Stimulated activated naive CD8-positive, alpha-beta T cell treated with anti-CD3 and anti-CD28 coated beads, Interleukin-15, Interleukin-2, amounts not matched to agents 100 U/mL and 50 U/mL, for 24 hours (primary cell): ENCODE data around the gene CCDC18.
A peak's percentile ranks its signal among the peaks of the same experiment; 100 is the strongest.
"Not testable (repeated sequence)": the region's sequence is repeated elsewhere in the genome, so short reads cannot be mapped to it uniquely, and the experiment has no call there.

Experiments
- ATAC-seq: fragments of 150-1000 bp; cut with Tn5 transposase; one replicate; pipeline ENCODE4 v1.10.0; 2021
- DNase-seq: peaks from one replicate; pipeline ENCODE4 v3.0.0; 2021

Gene CCDC18

GRCh38 chr1:93177991-93178390, 2.5 kb upstream of the CCDC18 start:
- ATAC-seq: no peak
- no peak for DNase-seq

- ATAC-seq (no peak), DNase-seq (no peak)
Observed at GRCh38 chr1:93178418-93178817, 2.1 kb upstream of the CCDC18 start.

DNA sequence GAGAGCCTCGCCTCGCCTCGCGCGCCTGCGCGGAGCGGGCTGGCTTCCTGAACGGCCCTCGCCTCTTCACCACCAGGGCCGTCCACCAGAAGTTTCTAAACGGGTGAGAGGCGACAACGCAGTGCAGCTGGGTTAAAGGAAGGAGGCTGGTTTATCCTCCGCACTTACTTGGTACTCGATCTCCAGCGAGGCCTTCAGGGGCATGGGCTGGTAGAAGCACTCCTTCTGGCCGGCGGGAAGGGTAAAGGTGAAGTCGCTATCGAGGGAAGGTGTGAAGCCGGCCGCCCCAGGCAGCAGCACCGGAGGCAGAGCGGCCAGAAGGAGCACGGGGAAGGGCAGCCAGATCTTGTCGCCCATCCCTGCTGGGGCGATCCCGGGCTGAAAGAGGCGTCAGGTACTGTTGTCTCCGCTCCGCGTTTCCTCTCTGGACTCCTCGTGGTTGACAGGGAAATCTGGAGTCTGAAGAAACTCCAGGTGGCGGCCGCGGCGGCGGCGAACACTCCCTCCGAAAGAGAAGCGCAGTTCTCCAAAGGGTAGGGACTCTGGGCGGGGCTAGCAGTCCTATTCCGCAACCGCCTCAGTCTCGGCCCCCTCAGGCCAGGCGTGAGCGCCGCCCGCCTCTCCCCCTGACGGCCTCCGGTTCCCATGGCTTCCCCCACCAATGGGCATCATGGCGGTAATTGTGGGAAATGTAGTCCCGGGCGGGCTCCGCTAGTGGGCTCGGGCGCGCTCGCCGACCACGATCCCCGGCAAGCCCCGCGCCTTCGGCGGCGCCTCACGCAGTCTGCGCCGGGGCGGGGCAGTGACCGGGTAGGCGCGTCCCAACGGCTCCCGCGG, 420 bp upstream of the CCDC18 start, which contains the start of gene TMED5:
Gene TMED5, minus strand, starts transcription at position 528 of the 837 bp plus-strand sequence. Its CDS starts 171 bp downstream, at position 357.
- DNase-seq (peak; percentile 95), ATAC-seq (peak; percentile 89)

GRCh38 chr1:93186667-93187066, 6.1 kb downstream of the CCDC18 start:
- DNase-seq (no peak), ATAC-seq (no peak)

GRCh38 chr1:93190432-93190831, 9.9 kb downstream of the CCDC18 start:
- no peak for DNase-seq
- no peak for ATAC-seq

DNA sequence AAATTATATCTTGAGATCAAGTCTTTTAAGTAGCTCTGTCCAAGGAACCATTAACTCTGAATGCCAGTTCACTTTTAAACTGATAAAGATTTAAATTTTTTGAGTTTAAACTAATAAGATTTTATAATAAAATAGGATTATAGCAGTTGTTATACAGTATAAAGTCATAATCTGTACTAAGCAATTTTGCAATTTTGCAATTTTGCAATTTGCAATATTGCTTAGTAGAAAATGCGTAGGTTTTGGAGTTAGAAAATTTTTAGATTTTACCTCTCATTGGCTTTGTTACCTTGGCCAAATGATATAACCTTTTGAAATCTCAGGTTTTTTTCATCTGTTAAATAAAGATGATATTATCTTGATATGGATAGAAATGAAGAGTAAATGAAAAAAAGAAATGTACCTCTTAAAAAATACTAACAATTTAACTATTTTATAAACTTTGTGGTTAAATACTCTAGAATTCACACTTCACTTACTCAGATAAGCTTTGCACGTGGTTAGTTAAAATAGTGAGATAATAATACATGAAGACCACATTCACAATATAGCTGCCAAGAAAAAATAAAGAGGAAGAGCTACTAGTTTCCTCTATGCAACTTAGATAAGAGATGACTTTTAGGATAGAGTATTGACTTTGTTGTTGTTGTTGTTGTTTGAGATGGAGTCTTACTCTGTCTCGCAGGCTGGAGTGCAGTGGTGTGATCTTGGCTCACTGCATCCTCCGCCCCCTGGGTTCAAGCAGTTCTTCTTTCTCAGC, 13.9 kb downstream of the CCDC18 start:
- DNase-seq: no peak
- ATAC-seq: no peak

DNA sequence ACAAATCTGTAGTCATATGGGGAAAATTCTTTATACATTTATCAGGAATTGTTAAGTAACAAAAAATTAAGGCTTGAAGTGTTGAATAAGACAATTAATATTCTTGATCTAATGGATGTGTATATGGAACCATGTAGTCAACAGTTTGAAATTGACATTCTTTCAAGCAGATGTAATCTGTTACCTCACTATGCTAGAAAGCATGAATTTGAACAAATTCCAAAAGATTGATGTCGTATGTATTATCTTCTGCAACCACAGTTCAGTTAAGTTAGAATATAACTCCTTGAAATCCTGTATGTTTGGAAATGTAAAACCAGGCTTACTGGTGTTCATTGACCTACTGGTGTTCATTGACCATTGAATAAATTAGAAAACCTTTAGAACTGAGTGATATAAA, 16.1 kb downstream of the CCDC18 start:
- DNase-seq (no peak), ATAC-seq (no peak)

GRCh38 chr1:93199150-93199549, 18.6 kb downstream of the CCDC18 start:
- no peak for ATAC-seq
- DNase-seq: no peak

DNA sequence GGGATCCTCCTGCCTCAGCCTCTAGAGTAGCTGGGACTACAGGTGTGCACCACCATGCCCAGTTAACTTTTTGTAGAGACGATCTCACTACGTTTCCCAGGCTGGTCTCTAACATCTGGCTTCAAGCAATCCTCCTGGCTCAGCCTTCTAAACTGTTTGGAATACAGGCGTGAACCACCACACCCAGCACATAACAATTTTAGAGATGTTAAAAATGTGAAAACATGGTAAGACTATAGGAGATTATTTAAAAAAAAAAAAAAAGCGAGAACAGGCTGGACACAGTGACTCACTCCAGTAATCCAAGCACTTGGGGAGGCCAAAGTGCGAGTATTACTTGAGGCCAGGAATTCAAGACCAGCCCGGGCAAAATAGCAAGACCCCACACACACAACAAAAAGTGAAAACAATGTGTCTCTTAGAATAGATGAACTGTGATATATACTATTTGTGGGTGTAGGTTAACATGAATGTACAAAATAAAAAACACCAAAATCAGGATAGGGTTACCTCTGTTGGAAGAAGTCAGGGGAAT, 19.6 kb downstream of the CCDC18 start:
- DNase-seq (no peak), ATAC-seq (no peak)

DNA sequence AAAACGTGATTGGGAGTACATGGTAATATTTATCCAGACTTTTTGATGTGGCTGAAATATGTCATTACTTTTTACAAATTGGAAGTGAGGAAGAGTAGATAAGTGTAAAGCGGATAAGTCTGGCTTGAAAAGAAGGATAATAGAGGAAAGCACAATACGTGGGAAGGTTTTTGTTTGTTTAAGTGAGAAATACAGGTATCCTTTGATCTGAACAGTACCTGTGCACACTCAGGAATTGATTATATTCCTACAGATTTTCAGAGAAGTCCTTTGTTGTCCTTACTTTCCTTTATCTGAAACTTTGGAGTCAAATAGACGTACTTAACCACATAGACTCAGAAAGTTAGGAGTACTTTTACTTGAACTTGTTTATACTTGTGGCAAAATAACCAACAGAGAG, 20.2 kb downstream of the CCDC18 start:
- ATAC-seq: no peak

GRCh38 chr1:93205892-93206566, 25.5 kb downstream of the CCDC18 start:
- DNase-seq (no peak), ATAC-seq (no peak)

More for the DNA sequence above, 20.2 kb downstream of the CCDC18 start:
- DNase-seq: no peak

DNA sequence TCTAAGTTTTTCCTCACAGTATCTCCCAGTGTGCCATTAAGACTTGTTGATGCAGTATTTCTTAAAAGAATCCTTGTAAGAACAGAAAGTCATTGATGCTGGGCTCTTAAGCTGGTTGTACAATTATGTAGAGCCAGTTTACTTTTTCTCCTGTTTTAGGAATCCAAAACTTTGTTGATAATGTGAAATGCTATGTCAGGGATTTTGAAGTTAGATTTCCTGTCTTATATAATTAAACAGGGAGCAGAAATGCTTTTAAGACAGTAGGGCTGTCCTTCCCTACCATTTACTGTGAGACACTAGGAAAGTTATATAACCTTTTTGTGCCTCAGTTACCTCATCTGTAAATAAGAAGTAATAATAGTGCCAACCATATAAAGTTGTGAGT, 26.0 kb downstream of the CCDC18 start:
- ATAC-seq: no peak
- no peak for DNase-seq

DNA sequence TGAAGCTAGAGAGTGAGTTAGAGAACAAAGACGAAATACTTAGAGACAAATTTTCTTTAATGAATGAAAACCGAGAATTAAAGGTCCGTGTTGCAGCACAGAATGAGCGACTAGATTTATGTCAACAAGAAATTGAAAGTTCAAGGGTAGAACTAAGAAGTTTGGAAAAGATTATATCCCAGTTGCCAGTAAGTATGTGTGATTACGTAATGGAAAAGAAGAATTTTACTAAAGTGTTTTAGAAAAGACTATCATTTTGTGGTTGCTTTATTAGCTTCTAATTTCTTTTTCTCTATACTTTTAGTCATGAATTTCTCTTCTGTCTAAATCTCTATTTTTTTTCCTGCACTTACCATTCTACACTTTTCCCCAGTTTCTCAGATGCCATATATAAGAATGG, 26.7 kb downstream of the CCDC18 start:
- ATAC-seq: no peak
- DNase-seq: no peak

DNA sequence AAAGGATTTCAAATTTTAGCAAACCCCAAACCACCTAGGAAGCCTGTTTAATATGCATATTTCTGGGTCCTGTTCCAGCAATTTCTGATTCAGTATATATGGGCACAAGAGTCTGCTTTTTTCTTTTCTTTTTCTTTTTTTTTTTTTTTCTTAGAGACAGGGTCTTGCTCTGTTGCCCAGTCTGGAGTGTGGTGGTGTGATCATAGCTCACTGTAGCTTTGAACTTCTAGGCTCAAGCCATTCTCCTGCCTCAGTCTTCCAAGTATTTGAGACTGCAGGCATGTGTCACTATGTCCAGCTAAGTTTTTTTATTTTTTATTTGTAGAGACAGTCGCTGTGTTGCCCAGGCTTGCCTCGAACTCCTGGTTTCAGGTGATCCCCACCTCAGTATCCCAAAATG, 34.8 kb downstream of the CCDC18 start:
- ATAC-seq (no peak), DNase-seq (no peak)

DNA sequence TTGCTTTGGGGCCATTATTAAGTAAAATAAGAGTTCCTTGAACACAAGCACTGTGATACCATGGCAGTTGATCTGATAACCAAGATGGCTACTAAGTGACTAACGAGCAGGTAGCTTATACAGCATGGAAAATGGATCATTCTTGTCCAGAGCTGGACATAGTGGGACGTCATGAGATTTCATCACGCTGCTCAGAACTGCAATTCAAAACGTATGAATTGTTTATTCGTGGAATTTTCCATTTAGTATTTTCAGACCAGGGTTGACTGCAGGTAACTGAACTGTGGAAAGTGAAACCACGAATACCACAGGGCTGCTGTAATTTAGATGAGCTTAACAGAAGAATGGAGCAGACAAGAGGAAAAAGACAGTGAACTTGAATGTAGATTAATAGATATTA, 38.9 kb downstream of the CCDC18 start:
- ATAC-seq (peak; percentile 74), DNase-seq (peak; percentile 6)

DNA sequence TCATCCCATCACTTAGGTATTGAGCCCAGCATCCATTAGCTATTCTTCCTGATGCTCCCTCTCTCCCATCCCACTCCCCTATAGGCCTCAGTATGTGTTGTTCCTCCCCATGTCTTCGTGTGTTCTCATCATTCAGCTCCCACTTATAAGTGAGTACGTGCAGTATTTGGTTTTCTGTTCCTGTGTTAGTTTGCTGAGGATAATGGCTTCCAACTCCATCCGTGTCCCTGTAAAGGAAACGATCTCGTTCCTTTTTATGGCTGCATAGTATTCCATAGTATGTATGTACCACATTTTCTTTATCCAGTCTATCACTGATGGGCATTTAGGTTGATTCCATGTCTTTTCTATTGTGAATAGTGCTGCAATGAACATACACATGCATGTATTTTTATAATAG, 40.2 kb downstream of the CCDC18 start:
- ATAC-seq: not testable (repeated sequence)

DNA sequence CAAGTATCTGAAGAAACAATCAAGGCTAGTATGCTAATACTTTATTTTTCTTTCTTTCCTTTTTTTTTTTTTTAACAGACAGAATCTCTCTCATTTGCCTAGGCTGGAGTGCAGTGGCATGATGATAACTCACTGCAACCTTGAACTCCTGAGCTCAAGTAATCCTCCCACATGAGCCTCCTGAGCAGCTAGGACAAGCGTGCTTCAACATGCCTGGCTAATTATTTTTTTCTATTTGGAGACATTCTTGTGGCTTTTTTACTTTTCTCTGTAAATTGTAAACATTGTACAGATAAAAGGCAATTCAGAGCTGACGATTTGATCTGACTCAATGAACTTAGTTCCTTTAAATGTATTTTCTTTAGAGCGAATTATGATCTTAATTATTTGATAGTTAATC, 41.4 kb downstream of the CCDC18 start:
- ATAC-seq (no peak), DNase-seq (no peak)

More for the DNA sequence above, 40.2 kb downstream of the CCDC18 start:
- not testable (repeated sequence) for DNase-seq

- ATAC-seq (no peak), DNase-seq (no peak)
Observed at GRCh38 chr1:93223023-93223675, 42.6 kb downstream of the CCDC18 start.

GRCh38 chr1:93235261-93235660, 54.7 kb downstream of the CCDC18 start:
- DNase-seq (no peak), ATAC-seq (no peak)

GRCh38 chr1:93237021-93237420, 56.5 kb downstream of the CCDC18 start:
- no peak for DNase-seq
- ATAC-seq: no peak

DNA sequence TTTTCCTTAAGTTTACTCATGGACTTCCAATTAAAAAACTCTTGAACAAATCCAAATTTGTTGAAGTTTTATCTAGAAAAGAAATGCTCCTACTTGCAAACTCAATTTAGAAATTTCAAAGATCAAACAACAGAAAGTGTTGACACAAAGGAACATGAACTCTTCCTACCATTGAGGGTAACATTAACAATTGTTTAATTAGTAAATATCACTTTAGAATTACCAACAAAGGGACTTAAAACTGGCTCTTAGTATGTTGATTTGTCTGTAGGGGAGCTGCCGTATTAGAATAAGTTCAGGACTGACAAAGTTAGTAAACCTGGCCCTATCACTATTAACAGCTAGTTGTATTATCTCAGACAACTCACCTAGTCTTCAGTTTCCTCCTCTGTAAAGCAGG, 57.9 kb downstream of the CCDC18 start:
- ATAC-seq (no peak), DNase-seq (no peak)

DNA sequence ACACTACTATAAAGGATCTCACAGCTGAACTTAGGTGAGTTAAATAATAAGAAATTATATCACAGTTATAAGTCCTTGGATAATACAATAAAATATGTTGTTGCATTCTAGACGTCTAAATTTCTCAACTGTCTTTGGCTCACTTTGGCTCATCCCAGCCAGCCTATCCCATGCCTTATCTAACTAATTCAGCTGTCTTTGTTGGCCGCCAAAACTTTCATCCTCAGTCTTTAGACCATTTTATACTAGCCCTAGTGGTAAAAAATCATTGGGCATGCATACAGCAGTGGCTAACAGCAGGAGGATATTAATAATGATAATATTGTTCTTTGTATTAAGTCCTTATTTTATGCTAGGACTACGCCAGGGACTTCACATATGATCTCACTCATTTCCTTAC, 59.3 kb downstream of the CCDC18 start:
- ATAC-seq (no peak), DNase-seq (no peak)
